ENCODE data around the gene NUDCD3. TPM values are rescaled to one million over a fixed set of nuclear protein-coding genes. Genes with fewer than 3 reads are reported as not detected.

The NUDCD3 gene
- total RNA-seq, 4 donors from 2014 or later, result 29.7 to 66.7 (median 40.0) TPM

DNA sequence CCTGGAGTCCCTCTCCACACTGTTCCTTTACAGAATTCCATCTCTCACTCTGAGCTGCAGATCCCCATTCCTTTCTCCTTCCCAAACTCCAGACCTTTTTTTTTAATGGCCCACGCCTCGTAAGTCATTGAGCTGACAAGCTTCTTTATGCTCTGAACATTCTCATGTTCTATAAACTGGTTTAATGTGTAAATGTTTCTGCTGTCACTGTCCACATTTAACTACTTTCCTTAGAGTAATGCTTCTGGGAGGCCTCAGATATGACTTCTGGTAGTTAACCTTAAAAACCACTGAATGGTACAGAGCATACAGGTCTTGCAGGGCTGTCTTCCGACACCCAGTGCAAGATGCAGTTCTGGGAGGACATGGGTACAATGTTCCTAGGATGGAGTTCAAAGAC, 94.0 kb downstream of the NUDCD3 start:
- TF ChIP-seq, protein P1, sequence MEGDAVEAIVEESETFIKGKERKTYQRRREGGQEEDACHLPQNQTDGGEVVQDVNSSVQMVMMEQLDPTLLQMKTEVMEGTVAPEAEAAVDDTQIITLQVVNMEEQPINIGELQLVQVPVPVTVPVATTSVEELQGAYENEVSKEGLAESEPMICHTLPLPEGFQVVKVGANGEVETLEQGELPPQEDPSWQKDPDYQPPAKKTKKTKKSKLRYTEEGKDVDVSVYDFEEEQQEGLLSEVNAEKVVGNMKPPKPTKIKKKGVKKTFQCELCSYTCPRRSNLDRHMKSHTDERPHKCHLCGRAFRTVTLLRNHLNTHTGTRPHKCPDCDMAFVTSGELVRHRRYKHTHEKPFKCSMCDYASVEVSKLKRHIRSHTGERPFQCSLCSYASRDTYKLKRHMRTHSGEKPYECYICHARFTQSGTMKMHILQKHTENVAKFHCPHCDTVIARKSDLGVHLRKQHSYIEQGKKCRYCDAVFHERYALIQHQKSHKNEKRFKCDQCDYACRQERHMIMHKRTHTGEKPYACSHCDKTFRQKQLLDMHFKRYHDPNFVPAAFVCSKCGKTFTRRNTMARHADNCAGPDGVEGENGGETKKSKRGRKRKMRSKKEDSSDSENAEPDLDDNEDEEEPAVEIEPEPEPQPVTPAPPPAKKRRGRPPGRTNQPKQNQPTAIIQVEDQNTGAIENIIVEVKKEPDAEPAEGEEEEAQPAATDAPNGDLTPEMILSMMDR (IDR thresholded peaks at IDR 0.05; ENCODE audit: low read depth), result no peak

DNA sequence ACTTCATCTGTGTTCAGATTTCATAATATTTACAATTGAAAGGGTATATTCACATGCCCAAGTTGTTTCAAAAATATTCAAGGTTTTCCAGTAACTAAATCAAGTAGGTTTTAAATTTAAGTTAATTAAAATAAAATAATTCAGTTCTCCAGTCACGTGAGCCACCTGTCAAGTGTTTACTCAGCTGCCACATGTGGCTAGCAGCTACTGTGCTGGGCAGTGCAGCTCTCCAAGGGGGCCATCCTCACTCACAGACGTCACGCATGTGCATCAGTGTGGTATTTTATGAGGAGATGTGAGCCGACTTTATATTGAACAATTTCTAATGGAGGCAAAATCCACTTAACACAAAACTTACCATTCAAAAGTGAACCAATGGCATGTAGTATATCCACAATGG, 95.4 kb downstream of the NUDCD3 start:
- TF ChIP-seq, protein P1 (IDR thresholded peaks at IDR 0.05; ENCODE audit: low read depth), result no peak

DNA sequence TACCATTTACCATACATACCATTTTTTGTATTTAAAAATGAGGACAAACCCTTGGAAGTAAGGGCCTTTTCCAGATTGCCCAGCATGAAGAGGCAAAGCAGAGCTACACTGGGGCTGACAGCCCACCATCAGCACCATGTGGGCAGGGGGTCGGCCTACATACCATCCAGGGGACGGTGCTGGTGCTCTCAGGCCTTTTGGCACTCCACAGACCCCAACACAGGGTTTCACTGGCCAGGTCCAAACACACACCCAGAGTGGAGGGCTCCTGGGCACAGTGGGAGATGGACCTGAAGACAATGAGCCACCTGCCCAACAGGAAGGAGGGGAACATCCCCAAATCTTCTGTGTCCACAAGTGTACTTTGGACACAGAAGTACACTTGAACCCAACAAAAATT, 95.8 kb downstream of the NUDCD3 start:
- TF ChIP-seq, protein P1 (IDR thresholded peaks at IDR 0.05; ENCODE audit: low read depth), result no peak

DNA sequence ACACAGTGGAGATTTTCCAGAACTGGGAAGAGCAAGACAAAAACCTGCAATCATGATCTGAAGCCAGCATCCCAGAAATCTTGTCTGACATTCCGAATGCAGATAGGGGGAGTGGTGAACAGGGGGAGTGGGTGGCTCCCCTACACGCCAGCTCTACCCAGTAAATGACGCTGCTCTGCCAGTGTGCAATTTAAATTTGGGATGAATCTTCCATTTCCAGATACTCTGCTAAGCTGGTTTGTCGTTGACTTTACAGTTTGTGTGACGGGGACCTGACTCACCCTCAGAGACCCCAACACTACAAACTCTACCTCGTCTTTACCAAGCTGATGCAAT, 96.4 kb downstream of the NUDCD3 start:
- TF ChIP-seq, protein P1 (IDR thresholded peaks at IDR 0.05; ENCODE audit: low read depth), result no peak

DNA sequence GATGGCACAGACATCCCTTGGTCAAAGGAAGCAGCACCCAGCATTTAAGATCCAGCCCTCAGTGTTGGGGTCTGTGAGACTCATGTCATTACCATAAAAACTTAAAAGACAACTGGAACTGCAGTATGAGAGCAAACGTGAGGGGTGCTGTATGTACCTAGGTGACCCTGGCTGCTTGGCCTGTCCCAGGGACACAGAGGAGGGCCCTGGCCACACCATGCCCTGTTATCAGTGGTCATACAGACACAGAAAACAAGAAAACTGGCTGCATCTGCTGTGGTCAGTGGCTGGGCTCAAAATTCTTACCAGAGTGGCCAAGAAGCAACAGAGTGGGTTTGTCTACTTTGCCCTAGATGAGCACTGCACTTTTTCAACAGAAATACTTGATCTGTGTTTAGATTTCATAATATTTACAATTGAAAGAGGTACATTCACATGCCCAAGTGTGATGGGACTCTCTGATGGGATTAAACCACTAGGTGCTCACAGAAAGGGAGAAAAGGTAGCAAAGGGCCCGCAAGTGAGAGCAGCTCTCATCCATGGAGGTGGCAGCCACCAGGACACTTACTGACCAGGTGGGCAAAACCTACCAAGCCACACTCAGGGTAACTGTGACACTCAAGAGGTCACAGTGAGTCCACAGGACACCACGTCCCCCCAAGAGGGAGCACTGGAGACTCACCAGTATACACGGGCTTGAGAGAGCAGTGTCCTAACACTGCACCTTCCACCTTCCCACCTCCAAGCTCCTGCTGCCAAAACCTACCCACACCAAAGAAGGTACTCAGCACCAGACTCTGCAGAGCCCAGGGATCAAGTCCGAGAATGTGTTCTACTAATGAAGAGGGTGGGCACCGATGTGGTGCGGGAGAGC, 97.0 kb downstream of the NUDCD3 start:
- TF ChIP-seq, protein P1 (IDR thresholded peaks at IDR 0.05; ENCODE audit: low read depth), result no peak

DNA sequence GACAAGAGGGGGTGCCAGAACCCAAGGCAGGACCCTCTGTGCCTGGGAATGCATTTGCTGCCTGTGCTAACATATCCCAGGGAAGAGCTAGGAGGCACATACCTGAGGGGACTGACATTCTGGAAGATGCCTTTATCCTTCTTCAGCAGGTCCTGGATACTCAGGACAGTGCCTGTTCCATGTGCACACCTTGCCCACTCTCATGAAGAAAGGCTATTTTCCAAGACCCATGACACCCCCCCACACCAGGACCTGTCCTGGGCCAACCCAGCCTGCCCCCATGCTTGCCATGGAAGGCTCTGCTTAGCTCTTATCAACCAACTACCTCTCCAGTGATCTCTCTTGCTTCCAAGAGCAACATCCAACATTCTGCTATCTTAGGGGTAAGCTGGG, 97.8 kb downstream of the NUDCD3 start:
- TF ChIP-seq, protein P1 (IDR thresholded peaks at IDR 0.05; ENCODE audit: low read depth), result no peak

DNA sequence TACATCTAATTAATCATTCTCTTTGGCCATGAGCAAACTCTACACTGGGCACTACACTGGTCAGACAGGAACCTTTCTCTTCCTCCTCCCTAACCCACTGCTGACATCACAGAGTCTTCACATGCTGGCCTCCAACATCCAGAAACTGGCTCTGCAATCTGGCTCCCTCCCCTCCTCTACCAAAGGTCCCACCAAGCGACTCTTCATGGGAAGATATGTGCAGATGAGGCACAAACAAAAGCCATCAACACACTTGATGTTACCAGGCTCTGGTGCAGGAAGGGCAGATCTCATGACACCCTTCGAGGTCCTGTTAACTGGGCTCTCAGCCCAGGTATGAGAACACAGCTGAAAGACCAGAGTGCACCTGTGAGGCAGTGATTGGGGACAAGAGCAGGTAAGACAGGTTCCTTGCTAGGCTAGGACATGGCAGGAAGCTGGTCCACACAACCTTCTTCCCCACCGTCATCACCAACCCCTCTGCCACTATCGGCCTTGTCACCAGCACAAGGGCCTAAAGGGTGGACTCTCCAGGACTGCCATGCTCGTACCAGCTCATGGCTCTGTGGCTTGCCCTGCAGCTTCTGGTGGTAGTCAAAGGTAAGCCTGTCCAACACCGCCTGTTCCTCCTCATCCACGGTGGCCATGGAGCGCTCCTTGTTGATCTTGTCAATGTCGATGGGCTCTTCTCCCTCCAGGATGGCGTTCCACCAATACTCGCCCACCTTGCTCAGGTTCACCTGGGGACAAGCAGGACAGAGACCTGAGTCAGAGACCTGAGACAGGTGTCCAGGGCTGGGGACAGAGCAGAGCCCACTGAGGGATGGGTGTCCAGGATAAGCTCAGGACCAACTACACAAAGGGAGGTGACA, 98.5 kb downstream of the NUDCD3 start:
- TF ChIP-seq, protein P1 (IDR thresholded peaks at IDR 0.05; ENCODE audit: low read depth), result no peak
